GM12872 (cell line): ENCODE measurements around the gene TSEN54.

Experiments used
- TF ChIP-seq, protein P1 (sequence below): IDR thresholded peaks from 3 replicates; pipeline ENCODE4 v1.5.1; 2011; ENCODE audit warnings: low read depth, mild to moderate bottlenecking, low read length, moderate library complexity; ENCODE audit not compliant: insufficient read depth

Gene TSEN54

DNA sequence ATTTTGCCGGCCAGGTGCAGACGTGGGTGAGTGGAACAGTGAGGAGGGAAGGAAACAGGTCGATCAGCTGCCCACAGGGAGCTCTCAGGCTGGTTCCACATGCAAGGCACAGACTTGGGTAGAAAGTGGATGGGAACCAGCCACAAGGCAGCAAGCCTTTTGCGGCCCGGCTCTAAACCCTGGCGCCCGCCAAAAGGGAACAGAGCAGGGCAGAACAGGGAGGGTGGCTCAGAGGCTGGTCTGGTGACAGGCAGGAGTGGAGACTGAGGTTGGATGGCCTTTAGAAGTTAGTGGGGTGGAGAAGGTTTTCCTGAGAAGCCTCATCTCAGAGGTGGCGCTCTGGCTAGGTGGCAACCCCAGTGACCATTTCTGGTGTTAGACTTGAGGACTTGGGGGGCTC is 19.5 kb downstream of the TSEN54 start:
- TF ChIP-seq, protein P1, sequence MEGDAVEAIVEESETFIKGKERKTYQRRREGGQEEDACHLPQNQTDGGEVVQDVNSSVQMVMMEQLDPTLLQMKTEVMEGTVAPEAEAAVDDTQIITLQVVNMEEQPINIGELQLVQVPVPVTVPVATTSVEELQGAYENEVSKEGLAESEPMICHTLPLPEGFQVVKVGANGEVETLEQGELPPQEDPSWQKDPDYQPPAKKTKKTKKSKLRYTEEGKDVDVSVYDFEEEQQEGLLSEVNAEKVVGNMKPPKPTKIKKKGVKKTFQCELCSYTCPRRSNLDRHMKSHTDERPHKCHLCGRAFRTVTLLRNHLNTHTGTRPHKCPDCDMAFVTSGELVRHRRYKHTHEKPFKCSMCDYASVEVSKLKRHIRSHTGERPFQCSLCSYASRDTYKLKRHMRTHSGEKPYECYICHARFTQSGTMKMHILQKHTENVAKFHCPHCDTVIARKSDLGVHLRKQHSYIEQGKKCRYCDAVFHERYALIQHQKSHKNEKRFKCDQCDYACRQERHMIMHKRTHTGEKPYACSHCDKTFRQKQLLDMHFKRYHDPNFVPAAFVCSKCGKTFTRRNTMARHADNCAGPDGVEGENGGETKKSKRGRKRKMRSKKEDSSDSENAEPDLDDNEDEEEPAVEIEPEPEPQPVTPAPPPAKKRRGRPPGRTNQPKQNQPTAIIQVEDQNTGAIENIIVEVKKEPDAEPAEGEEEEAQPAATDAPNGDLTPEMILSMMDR, result no peak

DNA sequence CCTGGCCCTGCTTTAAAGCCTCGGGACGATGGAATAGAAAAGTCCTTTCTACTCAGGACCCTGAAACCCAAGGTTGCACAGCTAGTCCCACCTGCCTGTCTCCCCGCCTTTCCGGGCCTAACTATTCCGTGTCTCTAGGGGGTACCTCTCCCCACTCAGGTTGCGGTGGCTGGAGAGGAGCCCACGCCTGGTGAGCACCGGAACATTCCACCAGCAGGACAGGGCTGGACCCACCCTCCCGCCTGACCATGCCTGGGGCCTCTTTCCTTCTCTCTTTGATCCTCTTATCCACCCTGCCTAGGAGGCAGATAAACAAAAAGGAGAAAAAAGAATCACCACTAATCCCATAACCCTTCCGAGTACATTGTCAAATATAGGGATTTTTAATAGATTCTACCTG is 20.0 kb downstream of the TSEN54 start:
- TF ChIP-seq, protein P1, result no peak

DNA sequence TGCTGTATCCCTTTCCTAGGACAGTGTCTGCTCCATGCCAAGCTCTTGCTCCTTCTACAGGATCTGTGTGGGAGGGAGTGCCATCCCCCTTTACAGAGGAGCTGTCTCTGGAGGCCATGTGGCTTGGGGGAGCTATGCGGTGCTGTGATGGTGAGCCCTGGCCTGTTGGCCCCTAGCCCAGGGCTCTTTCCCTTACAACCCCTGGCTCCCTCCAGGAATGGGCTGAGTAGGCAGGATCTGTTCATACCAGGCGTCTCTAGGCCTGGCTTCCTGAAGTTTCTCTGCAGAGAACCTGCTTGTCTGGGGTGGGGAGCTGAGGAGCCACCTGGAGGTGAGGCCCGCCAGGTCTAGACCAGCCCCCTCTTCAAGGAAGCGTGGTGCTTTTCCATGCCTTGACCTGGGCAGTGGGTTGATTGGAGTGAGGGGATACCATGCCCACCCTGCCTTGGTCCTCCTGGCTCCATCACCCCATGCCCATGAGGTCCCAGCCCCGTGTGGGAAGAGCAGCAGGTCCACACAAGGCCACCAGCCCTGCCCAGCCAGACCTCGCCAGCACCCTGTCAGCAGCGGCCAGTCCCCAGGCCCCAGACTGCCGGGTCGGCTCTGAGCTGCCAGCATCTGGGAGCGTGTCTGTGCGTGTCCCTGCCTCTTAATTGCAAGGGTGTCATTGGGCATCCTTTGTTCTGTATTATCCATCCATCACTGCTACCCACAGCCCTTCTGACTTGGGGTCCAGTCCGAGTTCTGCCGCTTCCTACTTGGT is 23.8 kb downstream of the TSEN54 start:
- TF ChIP-seq, protein P1, result no peak

DNA sequence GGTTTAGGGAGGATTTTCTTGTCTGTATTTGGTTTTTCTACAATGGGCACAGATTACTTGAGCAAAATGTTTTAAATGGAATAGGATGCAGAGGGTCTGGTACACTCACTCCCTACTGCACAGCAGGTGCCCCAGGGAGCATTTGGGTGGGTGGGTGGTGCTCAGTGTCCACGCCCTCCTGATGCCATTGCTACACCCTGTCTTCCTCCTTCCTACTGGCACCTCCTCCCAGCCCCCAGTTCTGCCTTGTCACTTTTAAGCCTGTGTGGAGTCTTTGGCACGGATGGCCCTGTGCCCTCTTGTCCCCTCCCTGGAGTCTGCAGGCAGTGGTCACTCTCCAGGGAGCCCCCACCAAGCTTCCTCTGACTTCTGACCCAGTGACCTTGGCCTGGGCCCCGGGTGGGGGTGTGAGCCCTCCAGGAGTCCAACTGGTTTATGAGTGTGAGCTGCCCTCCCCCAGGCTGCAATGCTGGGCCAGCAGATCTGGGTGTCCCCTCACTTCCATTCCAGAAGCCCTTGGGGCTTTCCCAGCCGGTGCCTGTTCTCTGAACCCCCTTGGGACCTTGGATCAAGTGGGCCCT is 24.7 kb downstream of the TSEN54 start:
- TF ChIP-seq, protein P1, result no peak

DNA sequence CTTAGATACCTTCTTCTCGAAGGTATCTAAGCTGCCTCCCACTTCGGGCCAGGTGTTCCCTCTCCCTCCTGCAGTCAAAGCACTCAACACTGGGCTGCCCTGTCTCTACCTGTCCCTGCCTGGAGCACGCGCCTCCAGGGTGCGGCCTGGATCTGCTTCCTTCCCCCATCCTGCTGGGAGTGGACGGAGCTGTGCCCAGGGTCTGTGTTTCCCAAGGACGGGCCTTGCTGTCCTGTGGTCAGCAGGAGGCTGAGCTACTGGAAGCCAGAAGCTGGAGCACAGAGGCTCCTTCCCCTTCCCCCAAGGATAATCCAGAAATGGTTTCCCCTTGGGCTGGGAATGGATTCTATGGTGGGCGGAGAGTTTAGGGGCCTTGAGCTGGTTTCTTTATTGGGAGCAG is 25.9 kb downstream of the TSEN54 start:
- TF ChIP-seq, protein P1, result no peak

DNA sequence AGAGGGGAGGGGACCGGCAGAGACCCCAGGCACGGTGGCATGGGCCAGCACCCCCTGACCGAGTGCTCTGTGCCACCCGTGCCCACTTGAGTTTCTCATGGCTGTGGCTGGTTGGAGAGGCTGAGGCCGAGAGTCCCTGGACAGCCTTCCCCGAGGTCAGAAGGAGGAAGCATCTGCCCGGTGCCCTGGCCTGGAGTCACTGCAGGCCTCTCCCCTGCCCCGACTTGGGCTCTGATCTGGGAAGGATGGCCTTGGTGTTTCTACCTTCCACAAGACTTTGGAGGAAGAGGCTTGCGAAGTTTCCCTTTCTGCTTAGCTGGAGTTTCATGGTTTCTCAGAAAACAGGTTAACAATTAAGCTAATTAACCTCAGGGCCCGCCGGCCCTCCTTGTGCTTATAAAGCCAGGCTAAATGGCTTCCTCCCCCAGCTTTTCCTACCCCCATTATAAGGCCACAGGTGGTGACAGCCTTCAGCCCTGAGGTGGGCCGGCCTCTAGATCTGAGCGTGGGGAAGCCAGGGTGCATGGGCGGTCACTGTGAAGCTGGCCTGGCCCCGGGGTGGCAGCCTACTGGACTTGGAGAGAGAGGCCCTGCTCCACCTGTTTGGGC is 26.5 kb downstream of the TSEN54 start:
- TF ChIP-seq, protein P1, result no peak

DNA sequence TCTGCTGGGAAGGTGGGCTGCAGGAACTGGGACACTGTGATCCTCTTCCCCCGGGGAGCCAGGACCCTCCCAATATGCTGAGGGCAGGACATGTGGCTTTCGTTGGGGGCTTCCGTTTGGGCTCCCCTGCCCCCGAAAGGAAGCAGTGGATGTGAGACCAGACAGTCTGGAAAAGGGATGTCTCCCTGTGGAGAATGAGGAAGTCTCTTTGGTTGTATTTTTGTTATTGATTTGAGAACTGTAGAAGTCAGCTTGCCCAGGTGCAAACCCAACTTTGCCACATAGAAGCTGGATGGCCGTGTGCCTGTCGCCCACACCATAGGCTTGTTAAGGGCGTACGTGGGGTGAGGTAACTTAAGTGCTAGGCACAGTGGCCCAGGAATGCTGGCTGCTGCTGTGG is 27.9 kb downstream of the TSEN54 start:
- TF ChIP-seq, protein P1, result no peak
